Fibroblast of villous mesenchyme (primary cell): ENCODE measurements around the gene RNASE7. TPM values are rescaled to one million over a fixed set of nuclear protein-coding genes. Genes with fewer than 3 reads are reported as not detected.

Experiments used
- DNase-seq: peaks from one replicate; pipeline ENCODE4 v3.0.0-alpha.2; 2010; ENCODE audit warnings: low read depth
- H3K4me3 ChIP-seq: 2 replicates; pipeline ENCODE4 v1.5.1; 2011; ENCODE audit warnings: low read depth, mild to moderate bottlenecking, low read length
- total RNA-seq: library from RNA; depleted of rRNA; stranded (reverse); fragments of >200 nt; gene quantifications from 2 replicates; pipeline ENCODE4 v1.2.3, GENCODE V29; 2012
- TF ChIP-seq, protein P1 (sequence below): IDR thresholded peaks from 2 replicates; pipeline ENCODE4 v1.5.1; 2012; ENCODE audit warnings: low read depth, mild to moderate bottlenecking, low read length; ENCODE audit not compliant: insufficient read depth

RNASE7 gene
- total RNA-seq, 1 donor = not detected

DNA sequence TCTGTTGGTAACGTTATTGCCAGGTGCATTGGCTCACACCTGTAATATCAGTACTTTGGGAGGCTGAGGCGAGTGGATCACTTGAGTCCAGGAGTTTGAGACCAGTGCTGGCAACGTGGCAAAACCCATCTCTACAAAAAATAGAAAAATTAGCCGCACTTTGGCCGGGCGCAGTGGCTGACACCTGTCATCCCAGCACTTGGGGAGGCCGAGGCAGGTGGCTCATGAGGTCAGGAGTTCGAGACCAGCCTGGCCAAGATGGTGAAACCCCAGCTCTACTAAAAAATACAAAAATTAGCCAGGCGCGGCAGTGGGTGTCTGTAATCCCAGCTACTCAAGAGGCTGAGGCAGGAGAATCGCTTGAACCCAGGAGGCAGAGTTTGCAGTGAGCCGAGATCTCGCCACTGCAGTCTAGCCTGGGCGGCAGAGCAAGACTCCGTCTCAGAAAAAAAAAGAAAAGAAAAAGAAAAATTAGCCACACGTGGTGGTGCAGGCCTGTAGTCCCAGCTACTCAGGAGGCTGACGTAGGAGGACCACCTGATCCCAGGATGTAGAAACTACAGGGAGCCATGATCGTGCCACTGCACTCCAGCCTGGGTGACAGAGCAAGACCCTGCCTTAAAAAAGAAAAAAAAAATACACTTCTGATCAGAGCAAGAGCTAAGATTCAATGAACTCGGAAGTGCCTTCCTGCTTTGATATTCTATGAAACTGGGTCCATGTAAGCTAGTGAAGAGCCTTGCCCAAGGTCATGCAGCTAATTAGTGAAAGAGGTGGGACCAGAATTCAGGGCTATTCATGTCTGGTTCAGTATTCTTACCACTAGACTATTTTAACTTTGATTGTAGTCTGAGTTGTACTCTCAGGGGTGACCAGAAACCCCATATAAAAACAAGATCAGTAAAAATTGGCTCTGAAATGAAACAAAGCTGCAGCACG is 11.3 kb downstream of the RNASE7 start:
- no peak overlapping the region for H3K4me3 ChIP-seq
- no peak for DNase-seq
- TF ChIP-seq, protein P1, sequence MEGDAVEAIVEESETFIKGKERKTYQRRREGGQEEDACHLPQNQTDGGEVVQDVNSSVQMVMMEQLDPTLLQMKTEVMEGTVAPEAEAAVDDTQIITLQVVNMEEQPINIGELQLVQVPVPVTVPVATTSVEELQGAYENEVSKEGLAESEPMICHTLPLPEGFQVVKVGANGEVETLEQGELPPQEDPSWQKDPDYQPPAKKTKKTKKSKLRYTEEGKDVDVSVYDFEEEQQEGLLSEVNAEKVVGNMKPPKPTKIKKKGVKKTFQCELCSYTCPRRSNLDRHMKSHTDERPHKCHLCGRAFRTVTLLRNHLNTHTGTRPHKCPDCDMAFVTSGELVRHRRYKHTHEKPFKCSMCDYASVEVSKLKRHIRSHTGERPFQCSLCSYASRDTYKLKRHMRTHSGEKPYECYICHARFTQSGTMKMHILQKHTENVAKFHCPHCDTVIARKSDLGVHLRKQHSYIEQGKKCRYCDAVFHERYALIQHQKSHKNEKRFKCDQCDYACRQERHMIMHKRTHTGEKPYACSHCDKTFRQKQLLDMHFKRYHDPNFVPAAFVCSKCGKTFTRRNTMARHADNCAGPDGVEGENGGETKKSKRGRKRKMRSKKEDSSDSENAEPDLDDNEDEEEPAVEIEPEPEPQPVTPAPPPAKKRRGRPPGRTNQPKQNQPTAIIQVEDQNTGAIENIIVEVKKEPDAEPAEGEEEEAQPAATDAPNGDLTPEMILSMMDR = no peak

DNA sequence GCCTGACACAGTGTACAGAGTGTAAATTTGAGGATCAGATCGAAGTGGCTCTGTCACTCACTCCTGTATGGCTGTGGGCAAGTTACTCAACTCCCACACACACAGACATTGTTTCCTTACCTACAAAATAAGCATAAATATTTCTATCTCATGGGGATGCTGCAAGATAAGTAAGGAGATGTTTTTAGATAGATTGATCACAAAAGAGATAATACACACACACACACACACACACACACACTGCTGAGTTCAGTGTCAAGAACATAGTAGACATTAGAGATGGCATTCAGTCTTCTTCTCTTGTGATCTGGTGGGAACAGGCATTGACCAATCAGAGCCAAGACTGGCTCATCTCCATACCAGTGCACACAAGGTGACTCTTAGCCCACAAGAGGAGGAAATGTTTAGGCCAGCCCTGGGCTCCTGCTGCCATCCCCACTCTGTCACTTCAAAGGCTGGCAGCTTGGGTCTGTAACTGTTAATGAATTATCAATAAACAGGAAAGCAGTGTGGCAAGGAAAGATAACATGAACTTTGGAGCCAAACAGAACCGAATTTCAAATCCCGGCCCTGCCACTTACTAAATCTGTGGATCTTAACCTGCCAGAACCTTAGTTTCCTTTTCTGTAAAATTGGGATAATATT is 12.1 kb downstream of the RNASE7 start:
- TF ChIP-seq, protein P1 = no peak
- no peak overlapping the region for H3K4me3 ChIP-seq
- DNase-seq = no peak

DNA sequence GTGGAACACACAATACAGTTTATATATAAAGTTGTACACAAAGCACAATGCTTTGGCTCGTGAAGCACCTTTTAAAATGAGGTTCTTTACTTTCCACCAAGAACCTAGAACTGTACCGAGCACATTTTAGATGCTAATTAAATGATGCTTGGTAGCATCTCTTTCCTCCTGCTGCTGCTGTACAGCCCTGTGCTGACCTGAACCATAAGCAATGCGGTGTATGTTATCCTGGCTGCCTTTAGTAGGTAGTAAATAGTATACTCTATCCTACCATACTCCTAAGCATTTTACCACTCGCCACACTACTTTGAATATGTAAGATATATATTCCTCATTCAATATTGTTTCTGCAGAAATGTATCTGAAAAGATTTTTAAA is 12.6 kb downstream of the RNASE7 start:
- DNase-seq = no peak
- TF ChIP-seq, protein P1 = no peak
- H3K4me3 ChIP-seq = no peak overlapping the region

DNA sequence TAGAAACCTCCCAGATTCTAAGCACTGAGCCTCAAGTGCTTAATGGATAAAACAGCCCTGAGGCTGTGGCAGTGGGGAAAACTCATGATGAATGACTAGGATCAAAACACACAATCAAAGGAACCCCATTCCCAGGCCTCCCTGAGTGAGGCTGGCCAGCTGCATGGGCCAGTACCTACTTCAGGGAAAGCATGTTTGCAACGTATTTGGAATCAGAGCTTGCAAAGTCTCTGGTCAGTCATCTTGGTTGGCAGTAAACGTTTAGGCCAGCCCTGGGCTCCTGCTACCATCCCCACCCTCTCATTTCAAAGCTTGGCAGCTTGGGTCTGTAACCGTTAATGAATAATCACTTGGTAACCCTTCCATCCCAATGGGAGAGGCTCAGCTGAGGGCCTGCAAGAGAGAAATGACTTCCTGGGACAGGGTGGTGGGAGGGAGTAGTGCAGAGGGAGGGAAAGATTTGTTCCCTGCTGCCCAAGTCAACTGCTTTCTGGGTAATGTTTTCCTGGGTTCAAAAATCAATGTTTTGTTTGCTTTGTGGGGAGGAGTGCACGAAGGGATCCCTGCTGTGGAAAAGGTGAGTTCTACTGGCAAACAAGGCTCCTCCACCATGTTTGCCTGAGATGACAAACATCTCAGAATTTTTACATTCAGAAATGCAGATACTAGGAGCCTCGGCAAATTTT is 13.4 kb downstream of the RNASE7 start:
- no peak for DNase-seq
- TF ChIP-seq, protein P1 = no peak
- H3K4me3 ChIP-seq = no peak overlapping the region

DNA sequence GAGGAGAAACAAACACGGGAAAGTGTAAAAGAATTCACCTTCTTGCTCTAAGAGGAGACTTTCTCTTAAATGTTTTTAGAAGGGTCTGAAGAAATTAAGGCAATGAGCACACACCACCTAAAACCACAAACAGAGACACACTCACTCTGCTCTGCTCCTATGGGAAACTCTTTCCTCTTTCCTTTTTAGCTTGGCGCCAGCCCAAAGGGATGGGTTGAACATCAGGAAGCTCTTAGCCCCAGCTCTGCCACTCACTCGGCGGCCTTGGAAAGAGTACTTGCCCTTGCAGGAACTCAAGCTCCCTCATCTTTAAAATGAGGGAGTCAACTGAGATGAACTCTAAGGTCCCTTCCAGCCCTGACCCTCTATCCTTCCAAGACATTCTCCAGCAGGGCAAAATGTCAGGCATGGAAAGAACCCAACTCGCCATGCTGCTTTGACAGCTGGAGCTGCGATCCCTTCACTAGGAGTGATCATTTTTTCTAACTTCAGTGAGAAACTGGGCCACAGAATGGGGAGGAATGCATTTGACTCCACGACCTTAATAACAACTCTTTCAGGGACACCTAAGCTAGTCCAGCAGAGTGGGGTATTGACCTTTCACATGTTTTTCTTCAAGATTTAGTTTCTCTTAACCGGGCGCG is 14.5 kb downstream of the RNASE7 start:
- H3K4me3 ChIP-seq = no peak overlapping the region
- DNase-seq = no peak
- TF ChIP-seq, protein P1 = no peak
